ENCODE measurements around the gene TCERG1L.
"Not testable (repeated sequence)": the region's sequence is repeated elsewhere in the genome, so short reads cannot be mapped to it uniquely, and the experiment has no call there.

Gene TCERG1L

GRCh38 chr10:131081786-131082185 is 229.7 kb downstream of the TCERG1L start:
- no peak for ATAC-seq

- no peak for ATAC-seq
These were observed 230.1 kb downstream of the TCERG1L start for GRCh38 chr10:131081376-131081775.

GRCh38 chr10:131080571-131080970 is 230.9 kb downstream of the TCERG1L start:
- ATAC-seq: no peak

GRCh38 chr10:131079314-131079713 is 232.2 kb downstream of the TCERG1L start:
- no peak for ATAC-seq

GRCh38 chr10:131078882-131079280 is 232.6 kb downstream of the TCERG1L start:
- ATAC-seq: not testable (repeated sequence)

GRCh38 chr10:131078131-131078881 is 233.2 kb downstream of the TCERG1L start:
- no peak for ATAC-seq

GRCh38 chr10:131077724-131078123 is 233.8 kb downstream of the TCERG1L start:
- no peak for ATAC-seq

GRCh38 chr10:131077031-131077430 is 234.5 kb downstream of the TCERG1L start:
- ATAC-seq: no peak

GRCh38 chr10:131076356-131076755 is 235.2 kb downstream of the TCERG1L start:
- no peak for ATAC-seq

GRCh38 chr10:131075218-131075770 is 236.2 kb downstream of the TCERG1L start:
- no peak for ATAC-seq

- no peak for ATAC-seq
These were observed 236.8 kb downstream of the TCERG1L start for GRCh38 chr10:131074682-131075081.

GRCh38 chr10:131073469-131074035 is 238.0 kb downstream of the TCERG1L start:
- ATAC-seq: no peak

- ATAC-seq: no peak
These were observed 238.7 kb downstream of the TCERG1L start for GRCh38 chr10:131072651-131073468.

- ATAC-seq: no peak
These were observed 239.8 kb downstream of the TCERG1L start for GRCh38 chr10:131071721-131072120.

- no peak for ATAC-seq
These were observed 240.7 kb downstream of the TCERG1L start for GRCh38 chr10:131070856-131071255.

GRCh38 chr10:131068760-131069159 is 242.8 kb downstream of the TCERG1L start:
- no peak for ATAC-seq

GRCh38 chr10:131068311-131068710 is 243.2 kb downstream of the TCERG1L start:
- no peak for ATAC-seq

GRCh38 chr10:131067690-131068089 is 243.8 kb downstream of the TCERG1L start:
- ATAC-seq: no peak

- no peak for ATAC-seq
These were observed 245.7 kb downstream of the TCERG1L start for GRCh38 chr10:131065673-131066305.

GRCh38 chr10:131063311-131063710 is 248.2 kb downstream of the TCERG1L start:
- ATAC-seq: no peak

GRCh38 chr10:131062621-131063260 is 248.8 kb downstream of the TCERG1L start:
- ATAC-seq: no peak

GRCh38 chr10:131061216-131061615 is 250.3 kb downstream of the TCERG1L start:
- no peak for ATAC-seq

All from activated CD4-positive, CD25-positive, alpha-beta regulatory T cell treated with anti-CD3 and anti-CD28 coated beads, Interleukin-2, amount 50 U/mL, for 24 hours (primary cell).